Kidney (tissue), 14 donors: ENCODE data around the gene MSANTD1. TPM values are rescaled to one million over a fixed set of nuclear protein-coding genes. Genes with fewer than 3 reads are reported as not detected.
A peak's percentile ranks its signal among the peaks of the same experiment; 100 is the strongest.

Source experiments
- DNase-seq, 5 donors: peaks; one replicate each; pipeline ENCODE4 v3.0.0-alpha.2; 2013 to 2020
- FAIRE-seq: peaks from 2 replicates; lab custom pipeline; 2012; peaks lifted over from hg19 to GRCh38; lab: Jason Lieb, UNC
- H3K27ac ChIP-seq, 2 donors: one replicate each; pipeline ENCODE4 v1.7.0; 2013; ENCODE audit warnings: low read depth in 2 of 2, low read length in 2 of 2, inconsistent platforms in 1 of 2
- H3K27me3 ChIP-seq: one replicate; pipeline ENCODE4 v1.7.1; 2013; ENCODE audit warnings: low read length, inconsistent platforms; ENCODE audit not compliant: control insufficient read depth, insufficient read depth
- H3K36me3 ChIP-seq, 3 donors: one replicate each; pipeline versions ENCODE4 v1.7.0 to v1.7.1; 2013; ENCODE audit warnings: low read length in 3 of 3, control low read depth in 1 of 3, inconsistent platforms in 1 of 3; ENCODE audit not compliant: insufficient read depth in 3 of 3, control insufficient read depth in 2 of 3
- H3K4me1 ChIP-seq, 3 donors: one replicate each; pipeline versions ENCODE4 v1.7.0 to v1.7.1; 2013; ENCODE audit warnings: low read length in 3 of 3, inconsistent platforms in 1 of 3, low read depth in 1 of 3; ENCODE audit not compliant: control insufficient read depth in 2 of 3, insufficient read depth in 2 of 3
- H3K4me3 ChIP-seq, 3 donors: one replicate each; pipeline versions ENCODE4 v1.7.0 to v1.8.1; 2013; ENCODE audit warnings: low read length in 3 of 3, control low read depth in 1 of 3, inconsistent platforms in 1 of 3
- H3K9ac ChIP-seq, 3 donors: one replicate each; pipeline versions ENCODE4 v1.7.0 to v1.7.1; 2013; ENCODE audit warnings: low read length in 3 of 3, control low read depth in 1 of 3, inconsistent platforms in 1 of 3
- H3K9me3 ChIP-seq, 3 donors: one replicate each; pipeline versions ENCODE4 v1.7.0 to v1.7.1; 2013; ENCODE audit warnings: low read length in 3 of 3, control low read depth in 1 of 3, inconsistent platforms in 1 of 3; ENCODE audit not compliant: control insufficient read depth in 2 of 3, insufficient read depth in 1 of 3
- CTCF ChIP-seq: IDR thresholded peaks from 3 replicates; pipeline ENCODE4 v1.5.1; 2012; ENCODE audit warnings: mild to moderate bottlenecking, moderate library complexity, borderline replicate concordance; ENCODE audit not compliant: insufficient read depth; ENCODE audit errors: extremely low read depth
- intact Hi-C: fragments of 100-400 bp; cut with DNase I; formaldehyde crosslinking; loops from one replicate; pipeline ENCODE4 v1.11.1; 2022
- polyA plus RNA-seq: library from polyadenylated mRNA; stranded (reverse); fragments of 350-450 nt; fragmentation: Illumina TruSeq; extraction: RNeasy Lipid Tissue Mini Kit (QIAGEN cat#74804); gene quantifications from one replicate; pipeline ENCODE4 v1.2.3, GENCODE V29; 2014; ENCODE audit warnings: low read depth, low replicate concordance; ENCODE audit not compliant: insufficient read depth
- total RNA-seq: library from RNA; stranded (reverse); fragmentation: NEBNext Ultra II Directional; extraction: Animal tissue kit (Norgen Biotek cat#: 25700); gene quantifications from one replicate; pipeline ENCODE4 v1.2.1, GENCODE V29; 2021
- donor health status: control.
- donor health status: control.
- donor health status: control.
- donor health status: control.
- donor health status: control.
- donor health status: DM: yes; HTN: yes; CAD: no.
- donor health status: Normal renal cell carcinoma (clear cell type).

MSANTD1 gene
- total and polyA plus RNA-seq, 2 donors from 2014 or later = 0.91 TPM; not detected in 1

- no peak overlapping the region for H3K9ac ChIP-seq
- FAIRE-seq = no peak
- intact Hi-C loops = no loop called here
- no peaks in the 10 kb centered on the region for H3K27me3 ChIP-seq
- H3K4me3 ChIP-seq = no peak overlapping the region
- no peak overlapping the region for H3K27ac ChIP-seq
- H3K36me3 ChIP-seq = no peaks in the 10 kb centered on the region
- peak in 2 of 5 donors; percentile 49 to 77 for DNase-seq
- no peaks in the 10 kb centered on the region for H3K9me3 ChIP-seq
- TF ChIP-seq CTCF = no peak
- peaks cover 0 to 19% (median 12%) of the 10 kb centered on the region in 3 donors for H3K4me1 ChIP-seq
Observed at GRCh38 chr4:3302786-3303564, 54.0 kb downstream of the MSANTD1 start.

- intact Hi-C loops = no loop called here
- no peak for TF ChIP-seq CTCF
- H3K9ac ChIP-seq = no peak overlapping the region
- H3K9me3 ChIP-seq = no peaks in the 10 kb centered on the region
- no peaks in the 10 kb centered on the region for H3K27me3 ChIP-seq
- no peak overlapping the region for H3K27ac ChIP-seq
- no peaks in the 10 kb centered on the region for H3K36me3 ChIP-seq
- peak in 1 of 5 donors; percentile 48 for DNase-seq
- no peak overlapping the region for H3K4me3 ChIP-seq
- H3K4me1 ChIP-seq = peaks cover 0 to 19% (median 12%) of the 10 kb centered on the region in 3 donors
- FAIRE-seq = no peak
Observed at GRCh38 chr4:3303565-3303824, 54.5 kb downstream of the MSANTD1 start.

GRCh38 chr4:3303923-3304710 lies 55.2 kb downstream of the MSANTD1 start:
- no peak for FAIRE-seq
- Histone ChIP-seq H3K27me3 (no peaks in the 10 kb centered on the region), H3K4me1 (peaks cover 0 to 19% (median 12%) of the 10 kb centered on the region in 3 donors), H3K36me3 (no peaks in the 10 kb centered on the region), H3K27ac (no peak overlapping the region), H3K9ac (peak overlapping the region in 1 of 3 donors; percentile 17), H3K9me3 (no peaks in the 10 kb centered on the region), H3K4me3 (peak overlapping the region in 2 of 3 donors; percentile 28 to 37)
- TF ChIP-seq CTCF = no peak
- DNase-seq = peak in 2 of 5 donors; percentile 33 to 52
- intact Hi-C loops = no loop called here
